GM12874 (cell line): Measurements from ENCODE around the gene LDOC1.

ENCODE experiments used
- TF ChIP-seq, protein P1 (sequence below): IDR thresholded peaks from 2 replicates; pipeline ENCODE4 v1.5.1; 2011; ENCODE audit warnings: low read depth, mild to moderate bottlenecking, control low read depth, low read length, moderate library complexity; ENCODE audit not compliant: insufficient read depth

The LDOC1 gene

GRCh38 chrX:141180851-141181250, 3.9 kb upstream of the LDOC1 start:
- TF ChIP-seq, protein P1, sequence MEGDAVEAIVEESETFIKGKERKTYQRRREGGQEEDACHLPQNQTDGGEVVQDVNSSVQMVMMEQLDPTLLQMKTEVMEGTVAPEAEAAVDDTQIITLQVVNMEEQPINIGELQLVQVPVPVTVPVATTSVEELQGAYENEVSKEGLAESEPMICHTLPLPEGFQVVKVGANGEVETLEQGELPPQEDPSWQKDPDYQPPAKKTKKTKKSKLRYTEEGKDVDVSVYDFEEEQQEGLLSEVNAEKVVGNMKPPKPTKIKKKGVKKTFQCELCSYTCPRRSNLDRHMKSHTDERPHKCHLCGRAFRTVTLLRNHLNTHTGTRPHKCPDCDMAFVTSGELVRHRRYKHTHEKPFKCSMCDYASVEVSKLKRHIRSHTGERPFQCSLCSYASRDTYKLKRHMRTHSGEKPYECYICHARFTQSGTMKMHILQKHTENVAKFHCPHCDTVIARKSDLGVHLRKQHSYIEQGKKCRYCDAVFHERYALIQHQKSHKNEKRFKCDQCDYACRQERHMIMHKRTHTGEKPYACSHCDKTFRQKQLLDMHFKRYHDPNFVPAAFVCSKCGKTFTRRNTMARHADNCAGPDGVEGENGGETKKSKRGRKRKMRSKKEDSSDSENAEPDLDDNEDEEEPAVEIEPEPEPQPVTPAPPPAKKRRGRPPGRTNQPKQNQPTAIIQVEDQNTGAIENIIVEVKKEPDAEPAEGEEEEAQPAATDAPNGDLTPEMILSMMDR = no peak

GRCh38 chrX:141175786-141176185, 1.1 kb downstream of the LDOC1 start:
- TF ChIP-seq, protein P1 = no peak

DNA sequence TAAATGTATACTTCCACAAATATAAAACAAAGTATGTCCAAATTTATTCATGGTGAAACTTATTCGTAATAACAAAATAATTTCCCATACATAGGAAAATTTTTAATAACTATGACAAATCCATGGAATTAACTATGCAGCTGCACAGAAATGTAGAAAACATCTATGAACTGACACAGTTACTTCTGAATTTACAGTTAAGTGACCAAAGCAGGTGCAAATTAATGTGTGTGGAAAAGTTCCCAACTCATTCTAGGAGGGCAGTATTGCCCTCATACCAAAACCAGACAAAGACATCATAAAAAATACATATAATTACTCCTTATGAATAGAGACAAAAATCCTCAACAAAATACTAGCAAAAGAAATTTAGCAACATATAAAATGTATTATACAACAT, 12.5 kb downstream of the LDOC1 start:
- TF ChIP-seq, protein P1 = no peak

DNA sequence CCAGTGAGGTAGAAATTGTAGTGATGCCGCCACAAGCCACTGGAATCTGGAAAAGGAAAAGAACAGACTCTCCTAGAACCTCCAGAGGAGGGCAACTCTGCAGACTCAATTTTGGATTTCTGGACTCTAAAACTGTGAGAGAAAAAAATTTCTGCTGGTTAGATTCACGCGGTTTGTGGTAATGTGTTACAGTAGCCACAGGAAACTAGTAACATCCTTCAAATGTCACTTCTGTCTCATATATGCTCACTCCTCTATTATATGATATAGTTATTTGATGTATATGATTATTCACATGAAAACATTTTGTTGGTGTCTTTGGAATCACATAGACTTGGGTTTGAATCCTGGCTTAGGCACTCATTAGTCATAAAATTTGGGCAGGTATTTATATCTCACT, 18.8 kb downstream of the LDOC1 start:
- TF ChIP-seq, protein P1 = no peak

DNA sequence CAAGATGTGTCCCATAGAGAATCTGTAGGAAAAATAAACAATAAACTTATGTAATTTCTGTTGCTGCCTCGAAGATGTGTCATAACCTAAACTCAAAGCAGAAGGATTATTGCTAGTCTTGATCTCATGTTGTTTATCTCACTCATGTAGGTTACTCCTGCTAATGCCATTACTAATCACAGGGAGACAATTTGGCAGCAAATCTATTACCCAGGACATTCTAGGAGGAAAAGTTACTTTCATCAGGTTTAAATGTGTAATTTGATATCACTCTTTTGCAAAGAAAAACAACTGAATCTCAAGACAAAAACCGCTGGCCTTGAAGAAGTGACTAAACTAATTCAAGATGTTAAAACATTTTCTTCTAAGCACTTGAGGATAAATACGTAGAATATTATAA, 34.0 kb downstream of the LDOC1 start:
- TF ChIP-seq, protein P1 = no peak

DNA sequence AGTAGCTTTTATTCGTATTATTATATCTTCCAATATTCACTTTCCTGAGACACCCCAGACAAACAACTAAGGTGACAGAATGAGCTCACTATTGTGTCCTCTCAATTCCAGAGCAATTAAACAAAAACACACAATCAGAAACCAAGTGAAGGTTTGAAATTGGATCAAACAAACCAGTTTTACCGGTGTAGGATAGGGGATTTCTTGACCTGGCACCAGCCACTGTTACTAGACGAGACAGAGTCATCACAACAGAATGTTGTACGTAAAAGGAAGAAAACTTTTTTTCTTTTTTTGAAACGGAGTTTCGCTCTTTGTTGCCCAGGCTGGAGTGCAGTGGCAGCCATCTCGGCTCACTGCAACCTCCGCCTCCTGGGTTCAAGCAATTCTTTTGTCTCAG, 43.7 kb downstream of the LDOC1 start:
- TF ChIP-seq, protein P1 = no peak

GRCh38 chrX:141127146-141127545, 49.8 kb downstream of the LDOC1 start:
- TF ChIP-seq, protein P1 = no peak
